ENCODE results near the gene ZNF76. TPM values are rescaled to one million over a fixed set of nuclear protein-coding genes. Genes with fewer than 3 reads are reported as not detected.

ZNF76 gene
- total RNA-seq, 5 donors from 2014 or later (not counting 1 experiment from before 2014, with no cell fraction given), result 72.7 to 91.3 (median 84.8) TPM

GRCh38 chr6:35260591-35261570 is 1.3 kb downstream of the ZNF76 start:
- 100% methylated on average over 2 of the region's 6 CpGs for WGBS (ENCODE audit: insufficient coverage)
- H3K4me3 ChIP-seq (ENCODE audit: control insufficient read depth in 1 of 2, extremely low read depth in 1 of 2, low read length in 1 of 2), result peak overlapping the region in 1 of 2 donors; percentile 99
- ChIA-PET CTCF (no interaction called here), POLR2A (no interaction called here)
- ATAC-seq (replicated peaks in 1 of 4) (no peak), DNase-seq (peak in 1 of 35 experiments; percentile 14)
- no peaks in the 10 kb centered on the region for H3K27me3 ChIP-seq (replicated peaks in 1 of 2; ENCODE audit: control insufficient read depth in 2 of 2, extremely low read depth in 1 of 2, insufficient read depth in 2 of 2, low read length in 1 of 2)
- no peaks in the 10 kb centered on the region for H3K9me3 ChIP-seq
- Mint-ChIP-seq H3K27me3 (no peaks in the 10 kb centered on the region), H3K27ac (peak overlapping the region; percentile 90 to 92), H3K4me1 (peaks cover 61 to 66% (median 65%) of the 10 kb centered on the region in 3 donors), H3K9me3 (no peaks in the 10 kb centered on the region), H3K4me3 (peak overlapping the region; percentile 83 to 94 (median 89)), H3K36me3 (no peaks in the 10 kb centered on the region)
- no peaks in the 10 kb centered on the region for H3K36me3 ChIP-seq (ENCODE audit: control insufficient read depth in 2 of 2, extremely low read depth in 1 of 2, insufficient read depth in 1 of 2, low read length in 1 of 2)
- peaks cover 7 to 35% of the 10 kb centered on the region in 2 experiments for H3K4me1 ChIP-seq (ENCODE audit: control insufficient read depth in 1 of 2, extremely low read depth in 1 of 2, insufficient read depth in 2 of 2, low read length in 2 of 2)
- H3K27ac ChIP-seq (ENCODE audit: low read length), result peak overlapping the region; percentile 97

DNA sequence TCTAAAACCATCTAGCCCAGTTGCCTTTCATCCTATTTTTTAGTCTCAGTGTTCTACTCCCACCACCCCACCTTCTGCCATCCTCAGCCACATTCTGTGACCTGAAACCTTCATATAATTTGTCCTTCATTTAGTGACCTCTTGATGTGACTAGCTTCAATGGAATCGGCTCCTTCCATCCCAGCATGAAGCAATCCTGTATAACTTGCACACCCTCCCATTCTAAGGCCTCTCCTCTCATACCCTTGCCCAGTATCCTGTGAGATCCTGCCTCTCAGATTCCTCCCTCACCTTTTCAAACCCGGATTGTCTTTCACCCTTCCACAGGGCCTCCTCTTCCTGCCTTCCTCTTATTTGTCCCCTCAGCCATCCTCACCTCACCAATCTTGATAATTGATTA is 3.1 kb downstream of the ZNF76 start:
- H3K27ac Mint-ChIP-seq, result peak overlapping the region; percentile 44 to 68
- no peaks in the 10 kb centered on the region for H3K9me3 ChIP-seq
- H3K27me3 ChIP-seq (replicated peaks in 1 of 2; ENCODE audit: control insufficient read depth in 2 of 2, extremely low read depth in 1 of 2, insufficient read depth in 2 of 2, low read length in 1 of 2), result no peaks in the 10 kb centered on the region
- H3K4me1 Mint-ChIP-seq, result peaks cover 65 to 71% (median 67%) of the 10 kb centered on the region in 3 donors
- no peaks in the 10 kb centered on the region for H3K36me3 ChIP-seq (ENCODE audit: control insufficient read depth in 2 of 2, extremely low read depth in 1 of 2, insufficient read depth in 1 of 2, low read length in 1 of 2)
- H3K36me3 Mint-ChIP-seq, result no peaks in the 10 kb centered on the region
- peak overlapping the region; percentile 17 for H3K27ac ChIP-seq (ENCODE audit: low read length)
- no peak overlapping the region for H3K4me3 ChIP-seq (ENCODE audit: control insufficient read depth in 1 of 2, extremely low read depth in 1 of 2, low read length in 1 of 2)
- no peak overlapping the region for H3K4me3 Mint-ChIP-seq
- ATAC-seq (replicated peaks in 1 of 4), result no peak
- H3K4me1 ChIP-seq (ENCODE audit: control insufficient read depth in 1 of 2, extremely low read depth in 1 of 2, insufficient read depth in 2 of 2, low read length in 2 of 2), result peaks cover 7 to 35% of the 10 kb centered on the region in 2 experiments
- no peaks in the 10 kb centered on the region for H3K27me3 Mint-ChIP-seq
- no peak for DNase-seq
- POLR2A ChIA-PET, result no interaction called here
- CTCF ChIA-PET, result no interaction called here
- WGBS (ENCODE audit: insufficient coverage), result 91% methylated on average over 1 of the region's 2 CpGs
- no peaks in the 10 kb centered on the region for H3K9me3 Mint-ChIP-seq

- ChIA-PET CTCF (interaction anchor here in 1 of 2 donors (0.5 kb wide), 1 partner anchor 61 kb away, joined by 4 read pairs; no protein-coding TSS in a partner anchor), POLR2A (no interaction called here)
- H3K27ac ChIP-seq (ENCODE audit: low read length), result no peak overlapping the region
- peaks cover 3% of the 10 kb centered on the region for H3K36me3 Mint-ChIP-seq
- DNase-seq (no peak), ATAC-seq (replicated peaks in 1 of 4) (no peak)
- no peak overlapping the region for H3K4me3 ChIP-seq (ENCODE audit: control insufficient read depth in 1 of 2, extremely low read depth in 1 of 2, low read length in 1 of 2)
- no peaks in the 10 kb centered on the region for H3K27me3 ChIP-seq (replicated peaks in 1 of 2; ENCODE audit: control insufficient read depth in 2 of 2, extremely low read depth in 1 of 2, insufficient read depth in 2 of 2, low read length in 1 of 2)
- H3K36me3 ChIP-seq (ENCODE audit: control insufficient read depth in 2 of 2, extremely low read depth in 1 of 2, insufficient read depth in 1 of 2, low read length in 1 of 2), result no peaks in the 10 kb centered on the region
- H3K4me1 ChIP-seq (ENCODE audit: control insufficient read depth in 1 of 2, extremely low read depth in 1 of 2, insufficient read depth in 2 of 2, low read length in 2 of 2), result peaks cover 7 to 21% of the 10 kb centered on the region in 2 experiments
- H3K27ac Mint-ChIP-seq, result peak overlapping the region; percentile 2 to 3
- no peaks in the 10 kb centered on the region for H3K9me3 Mint-ChIP-seq
- no peak overlapping the region for H3K4me3 Mint-ChIP-seq
- no peaks in the 10 kb centered on the region for H3K9me3 ChIP-seq
- H3K4me1 Mint-ChIP-seq, result peaks cover 65 to 72% (median 67%) of the 10 kb centered on the region in 3 donors
- H3K27me3 Mint-ChIP-seq, result no peaks in the 10 kb centered on the region
Observed at GRCh38 chr6:35264550-35265274, 5.2 kb downstream of the ZNF76 start.

DNA sequence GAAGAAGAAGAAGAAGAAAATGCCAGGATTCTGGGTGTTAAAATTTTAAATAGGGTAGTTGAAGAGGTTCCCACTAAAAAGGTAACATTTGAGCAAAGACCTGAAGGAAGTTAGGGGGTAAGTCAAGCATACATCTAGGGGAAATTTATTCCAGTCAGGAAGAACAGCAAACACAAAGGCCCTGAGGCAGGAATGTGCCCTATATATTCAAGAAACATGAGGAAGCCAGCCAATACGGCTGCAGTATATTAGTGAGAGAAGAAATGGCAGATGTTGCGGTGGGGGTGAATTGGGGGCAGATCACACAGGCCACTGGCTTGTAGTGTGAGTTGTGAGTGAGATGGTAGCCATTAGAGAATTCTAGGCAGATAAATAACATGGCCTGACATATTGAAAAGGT is 6.0 kb downstream of the ZNF76 start:
- Mint-ChIP-seq H3K36me3 (peaks cover 3% of the 10 kb centered on the region), H3K27me3 (no peaks in the 10 kb centered on the region), H3K4me3 (no peak overlapping the region), H3K4me1 (peaks cover 59 to 65% (median 61%) of the 10 kb centered on the region in 3 donors), H3K27ac (no peak overlapping the region), H3K9me3 (no peaks in the 10 kb centered on the region)
- peaks cover 2 to 15% of the 10 kb centered on the region in 2 experiments for H3K4me1 ChIP-seq (ENCODE audit: control insufficient read depth in 1 of 2, extremely low read depth in 1 of 2, insufficient read depth in 2 of 2, low read length in 2 of 2)
- DNase-seq, result no peak
- H3K27me3 ChIP-seq (replicated peaks in 1 of 2; ENCODE audit: control insufficient read depth in 2 of 2, extremely low read depth in 1 of 2, insufficient read depth in 2 of 2, low read length in 1 of 2), result no peaks in the 10 kb centered on the region
- H3K9me3 ChIP-seq, result no peaks in the 10 kb centered on the region
- ChIA-PET POLR2A (no interaction called here), CTCF (no interaction called here)
- no peak overlapping the region for H3K27ac ChIP-seq (ENCODE audit: low read length)
- 100% methylated on average over 2 of the region's 2 CpGs for WGBS (ENCODE audit: insufficient coverage)
- no peaks in the 10 kb centered on the region for H3K36me3 ChIP-seq (ENCODE audit: control insufficient read depth in 2 of 2, extremely low read depth in 1 of 2, insufficient read depth in 1 of 2, low read length in 1 of 2)
- ATAC-seq (replicated peaks in 1 of 4), result no peak
- H3K4me3 ChIP-seq (ENCODE audit: control insufficient read depth in 1 of 2, extremely low read depth in 1 of 2, low read length in 1 of 2), result no peak overlapping the region

DNA sequence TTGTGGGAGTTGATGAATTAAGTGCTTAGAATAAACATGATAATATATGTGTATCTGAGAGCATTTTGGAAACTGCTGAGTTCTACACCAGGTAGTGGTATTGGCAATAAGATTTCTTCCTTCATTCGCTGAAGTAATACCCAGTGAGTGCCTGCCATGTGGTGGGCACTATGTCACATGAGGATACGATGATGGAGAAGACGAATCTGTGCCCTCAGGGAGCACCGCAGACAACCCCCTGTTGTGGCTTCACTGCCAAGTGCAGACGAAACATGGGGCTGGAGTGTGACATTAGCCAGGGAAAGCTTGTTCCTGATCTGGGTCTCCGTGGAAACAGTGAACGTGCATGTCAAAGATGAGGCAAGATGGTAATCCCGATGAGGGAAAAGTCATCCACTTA is 7.9 kb downstream of the ZNF76 start:
- Mint-ChIP-seq H3K4me1 (peaks cover 43 to 48% (median 45%) of the 10 kb centered on the region in 3 donors), H3K27ac (no peak overlapping the region), H3K27me3 (no peaks in the 10 kb centered on the region), H3K36me3 (peaks cover 3% of the 10 kb centered on the region), H3K4me3 (no peak overlapping the region), H3K9me3 (no peaks in the 10 kb centered on the region)
- DNase-seq (no peak), ATAC-seq (replicated peaks in 1 of 4) (no peak)
- no peaks in the 10 kb centered on the region for H3K9me3 ChIP-seq
- ChIA-PET CTCF (no interaction called here), POLR2A (interaction anchor here in 1 of 2 donors (0.6 kb wide), 1 partner anchor 214 kb away, joined by 3 read pairs; no protein-coding TSS in a partner anchor)
- H3K27me3 ChIP-seq (replicated peaks in 1 of 2; ENCODE audit: control insufficient read depth in 2 of 2, extremely low read depth in 1 of 2, insufficient read depth in 2 of 2, low read length in 1 of 2), result no peaks in the 10 kb centered on the region
- H3K27ac ChIP-seq (ENCODE audit: low read length), result no peak overlapping the region
- H3K4me3 ChIP-seq (ENCODE audit: control insufficient read depth in 1 of 2, extremely low read depth in 1 of 2, low read length in 1 of 2), result no peak overlapping the region
- peaks cover 0 to 9% of the 10 kb centered on the region in 2 experiments for H3K4me1 ChIP-seq (ENCODE audit: control insufficient read depth in 1 of 2, extremely low read depth in 1 of 2, insufficient read depth in 2 of 2, low read length in 2 of 2)
- WGBS (ENCODE audit: insufficient coverage), result 96% methylated on average over 7 of the region's 8 CpGs
- H3K36me3 ChIP-seq (ENCODE audit: control insufficient read depth in 2 of 2, extremely low read depth in 1 of 2, insufficient read depth in 1 of 2, low read length in 1 of 2), result no peaks in the 10 kb centered on the region

GRCh38 chr6:35267897-35268296 is 8.4 kb downstream of the ZNF76 start:
- no peaks in the 10 kb centered on the region for H3K9me3 Mint-ChIP-seq
- POLR2A ChIA-PET, result interaction anchor here in 1 of 2 donors (0.7 kb wide), 1 partner anchor 9 kb away, joined by 4 read pairs; no protein-coding TSS in a partner anchor

More at GRCh38 chr6:35267897-35268296, 8.4 kb downstream of the ZNF76 start:
- no peaks in the 10 kb centered on the region for H3K9me3 ChIP-seq
- H3K27me3 Mint-ChIP-seq, result no peaks in the 10 kb centered on the region
- H3K4me3 Mint-ChIP-seq, result no peak overlapping the region
- DNase-seq, result no peak
- H3K4me1 Mint-ChIP-seq, result peaks cover 38 to 43% (median 40%) of the 10 kb centered on the region in 3 donors
- no peaks in the 10 kb centered on the region for H3K36me3 ChIP-seq (ENCODE audit: control insufficient read depth in 2 of 2, extremely low read depth in 1 of 2, insufficient read depth in 1 of 2, low read length in 1 of 2)
- no peak for ATAC-seq (replicated peaks in 1 of 4)
- no peak overlapping the region for H3K4me3 ChIP-seq (ENCODE audit: control insufficient read depth in 1 of 2, extremely low read depth in 1 of 2, low read length in 1 of 2)
- no peak overlapping the region for H3K27ac ChIP-seq (ENCODE audit: low read length)
- CTCF ChIA-PET, result interaction anchor here in 1 of 2 donors (1.1 kb wide), 1 partner anchor 9 kb away, joined by 3 read pairs; no protein-coding TSS in a partner anchor
- no peak overlapping the region for H3K27ac Mint-ChIP-seq
- no peaks in the 10 kb centered on the region for H3K27me3 ChIP-seq (replicated peaks in 1 of 2; ENCODE audit: control insufficient read depth in 2 of 2, extremely low read depth in 1 of 2, insufficient read depth in 2 of 2, low read length in 1 of 2)
- H3K36me3 Mint-ChIP-seq, result peaks cover 3% of the 10 kb centered on the region
- peaks cover 0 to 8% of the 10 kb centered on the region in 2 experiments for H3K4me1 ChIP-seq (ENCODE audit: control insufficient read depth in 1 of 2, extremely low read depth in 1 of 2, insufficient read depth in 2 of 2, low read length in 2 of 2)
- no CpG with 5 or more reads among the region's 2 CpGs for WGBS (ENCODE audit: insufficient coverage)

All from T-cell (primary cell).